HFFc6 (cell line): ENCODE results near the gene SETBP1. TPM values are rescaled to one million over a fixed set of nuclear protein-coding genes. Genes with fewer than 3 reads are reported as not detected.

Source experiments
- DNase-seq: peaks from one replicate; pipeline ENCODE4 v3.0.0-alpha.2; 2018
- H3K27ac Mint-ChIP-seq: 2 replicates; pipeline ENCODE4 v1.8.0; 2020; ENCODE audit warnings: mild to moderate bottlenecking, mixed read lengths
- H3K27me3 Mint-ChIP-seq: 2 replicates; pipeline ENCODE4 v1.8.0; 2021; ENCODE audit warnings: mild to moderate bottlenecking, moderate library complexity, mixed read lengths; ENCODE audit not compliant: insufficient read depth
- H3K36me3 Mint-ChIP-seq: 2 replicates; pipeline ENCODE4 v1.8.0; 2021; ENCODE audit warnings: low read depth, mixed read lengths
- H3K4me1 Mint-ChIP-seq: 2 replicates; pipeline ENCODE4 v1.8.0; 2020; ENCODE audit warnings: low read depth, mixed read lengths
- H3K4me3 Mint-ChIP-seq: 2 replicates; pipeline ENCODE4 v1.8.0; 2020; ENCODE audit warnings: mild to moderate bottlenecking, moderate library complexity, mixed read lengths
- H3K9me3 Mint-ChIP-seq: 2 replicates; pipeline ENCODE4 v1.8.0; 2020; ENCODE audit warnings: mild to moderate bottlenecking, mixed read lengths
- CTCF ChIP-seq: fragments of 200-600 bp; sonication (generic); IDR thresholded peaks from 2 replicates; pipeline ENCODE4 v1.5.0; 2021; ENCODE audit warnings: antibody characterized with exemption, mild to moderate bottlenecking
- total RNA-seq, 6 experiments: library from RNA; stranded (reverse); fragmentation: NEBNext Ultra II Directional; extraction: Animal tissue kit (Norgen Biotek cat#: 25700); gene quantifications; 2 replicates in 1 of 6; 3 replicates in 5 of 6; pipeline ENCODE4 v1.2.3, GENCODE V29; 2021

SETBP1 gene
- total RNA-seq, 6 experiments from 2014 or later, result 0.03 to 0.40 (median 0.09) TPM

- no peaks in the 10 kb centered on the region for H3K36me3 Mint-ChIP-seq
- peaks cover 2% of the 10 kb centered on the region; the same call in 1 of the 2 replicates for H3K27me3 Mint-ChIP-seq
- no peak for DNase-seq
- no peak for TF ChIP-seq CTCF
- H3K4me1 Mint-ChIP-seq, result peaks cover 24% of the 10 kb centered on the region
- no peaks in the 10 kb centered on the region; the same call in 1 of the 2 replicates for H3K9me3 Mint-ChIP-seq
- no peak overlapping the region for H3K27ac Mint-ChIP-seq
- H3K4me3 Mint-ChIP-seq, result no peak overlapping the region
These were observed 373.9 kb downstream of the SETBP1 start for GRCh38 chr18:45054636-45055035.

GRCh38 chr18:45055811-45056210, 375.1 kb downstream of the SETBP1 start:
- H3K36me3 Mint-ChIP-seq, result no peaks in the 10 kb centered on the region
- H3K27me3 Mint-ChIP-seq, result peaks cover 2% of the 10 kb centered on the region; the same call in 1 of the 2 replicates
- no peak for DNase-seq
- no peak for TF ChIP-seq CTCF
- H3K9me3 Mint-ChIP-seq, result no peaks in the 10 kb centered on the region; the same call in 1 of the 2 replicates
- peaks cover 25% of the 10 kb centered on the region for H3K4me1 Mint-ChIP-seq
- no peak overlapping the region for H3K4me3 Mint-ChIP-seq
- H3K27ac Mint-ChIP-seq, result no peak overlapping the region

- Mint-ChIP-seq H3K27ac (no peak overlapping the region), H3K4me3 (no peak overlapping the region), H3K36me3 (no peaks in the 10 kb centered on the region), H3K27me3 (peaks cover under 1% of the 10 kb centered on the region; the same call in 1 of the 2 replicates), H3K4me1 (peaks cover 14% of the 10 kb centered on the region), H3K9me3 (no peaks in the 10 kb centered on the region; the same call in 1 of the 2 replicates)
- no peak for DNase-seq
- no peak for TF ChIP-seq CTCF
These were observed 376.2 kb downstream of the SETBP1 start for GRCh38 chr18:45056926-45057325.

DNA sequence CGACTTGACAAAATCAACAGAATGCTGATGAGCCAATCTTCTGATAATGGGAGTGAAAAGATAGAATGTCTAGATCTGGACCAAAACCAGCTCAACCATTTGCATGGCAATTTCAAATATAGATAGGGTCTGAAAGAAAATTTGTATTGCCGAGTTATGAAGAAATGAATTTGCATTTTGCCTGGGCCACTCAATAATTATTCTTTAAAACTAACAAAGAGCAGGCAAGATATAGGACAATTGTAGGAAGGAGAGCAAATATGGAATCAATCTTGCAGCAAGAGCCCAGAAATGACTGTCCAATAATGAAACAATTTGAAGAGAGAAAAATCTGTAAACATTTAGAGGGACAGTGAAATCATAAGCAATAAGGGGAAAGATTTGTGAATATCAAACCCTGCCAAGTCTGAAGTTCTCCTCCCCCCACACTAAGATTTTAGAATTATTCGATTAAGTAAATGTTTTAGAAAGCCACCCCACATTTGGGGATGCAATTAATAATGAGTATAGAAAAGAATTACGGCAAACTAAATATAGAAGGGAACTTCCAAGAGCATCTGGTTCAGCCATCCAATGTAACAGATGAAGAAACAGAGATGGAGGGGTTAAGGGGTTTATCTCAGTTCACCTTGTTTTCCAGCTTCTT, 377.4 kb downstream of the SETBP1 start:
- DNase-seq, result no peak
- H3K27ac Mint-ChIP-seq, result no peak overlapping the region
- H3K36me3 Mint-ChIP-seq, result no peaks in the 10 kb centered on the region
- no peak overlapping the region for H3K4me3 Mint-ChIP-seq
- peaks cover 14% of the 10 kb centered on the region for H3K4me1 Mint-ChIP-seq
- no peaks in the 10 kb centered on the region; the same call in 1 of the 2 replicates for H3K9me3 Mint-ChIP-seq
- H3K27me3 Mint-ChIP-seq, result no peaks in the 10 kb centered on the region
- TF ChIP-seq CTCF, result no peak

- DNase-seq, result peak; percentile 75
- no peak for TF ChIP-seq CTCF
- no peak overlapping the region for H3K4me3 Mint-ChIP-seq
- H3K27me3 Mint-ChIP-seq, result no peaks in the 10 kb centered on the region
- H3K4me1 Mint-ChIP-seq, result peaks cover 14% of the 10 kb centered on the region
- no peaks in the 10 kb centered on the region for H3K36me3 Mint-ChIP-seq
- H3K27ac Mint-ChIP-seq, result no peak overlapping the region
- H3K9me3 Mint-ChIP-seq, result peaks cover 5% of the 10 kb centered on the region
These were observed 379.0 kb downstream of the SETBP1 start for GRCh38 chr18:45059695-45060094.
